ENCODE results near the gene ZFP30.
"Not testable (repeated sequence)": the region's sequence is repeated elsewhere in the genome, so short reads cannot be mapped to it uniquely, and the experiment has no call there.

The ZFP30 gene

DNA sequence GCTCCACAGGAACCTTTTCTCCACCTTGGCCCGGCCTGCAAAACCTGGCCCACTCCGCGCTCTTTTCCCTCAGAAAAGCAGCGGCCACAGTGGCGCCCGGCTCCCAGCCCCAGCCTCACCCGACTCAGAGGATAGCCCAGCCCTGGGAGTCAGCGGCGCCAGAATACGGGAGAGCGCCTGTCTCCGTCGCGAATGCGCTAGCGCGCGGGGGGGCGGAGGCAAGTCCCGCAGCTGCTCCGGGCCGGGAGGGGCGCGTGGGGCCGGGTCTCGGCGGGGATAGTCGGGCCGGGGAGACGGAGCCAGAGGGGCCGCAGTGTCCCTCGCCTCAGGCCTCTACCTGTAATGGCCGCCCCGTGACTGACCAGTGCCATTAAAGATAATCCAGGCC, at the start of gene ZFP30:
TSS of gene ZFP30 (minus strand) at position 165 of the 388 bp plus-strand sequence. CDS start 7,643 bp downstream, outside the sequence.
- Mint-ChIP-seq H3K4me1 (peaks cover 36% of the 10 kb centered on the region), H3K27ac (peak within 1 kb of the TSS; percentile 96), H3K4me3 (peak within 1 kb of the TSS; percentile 98), H3K27me3 (no peaks in the 10 kb centered on the region), H3K9me3 (no peaks in the 10 kb centered on the region), H3K36me3 (peaks cover 11% of the 10 kb centered on the region)

GRCh38 chr19:37699057-37699456, 43.8 kb upstream of the ZFP30 start:
- peaks cover 28% of the 10 kb centered on the region for H3K9me3 Mint-ChIP-seq
- no peak overlapping the region for H3K27ac Mint-ChIP-seq
- H3K4me3 Mint-ChIP-seq, result no peak overlapping the region
- no peaks in the 10 kb centered on the region for H3K4me1 Mint-ChIP-seq
- H3K36me3 Mint-ChIP-seq, result peaks cover 52% of the 10 kb centered on the region
- H3K27me3 Mint-ChIP-seq, result no peaks in the 10 kb centered on the region

GRCh38 chr19:37698216-37698615, 43.0 kb upstream of the ZFP30 start:
- no peaks in the 10 kb centered on the region for H3K27me3 Mint-ChIP-seq
- H3K4me3 Mint-ChIP-seq, result no peak overlapping the region
- peaks cover 49% of the 10 kb centered on the region for H3K36me3 Mint-ChIP-seq
- peaks cover 4% of the 10 kb centered on the region for H3K4me1 Mint-ChIP-seq
- no peak overlapping the region for H3K27ac Mint-ChIP-seq
- H3K9me3 Mint-ChIP-seq, result peaks cover 25% of the 10 kb centered on the region

- H3K4me1 Mint-ChIP-seq, result peaks cover 16% of the 10 kb centered on the region
- peaks cover 14% of the 10 kb centered on the region for H3K9me3 Mint-ChIP-seq
- H3K36me3 Mint-ChIP-seq, result peaks cover 37% of the 10 kb centered on the region
- H3K4me3 Mint-ChIP-seq, result no peak overlapping the region
- H3K27ac Mint-ChIP-seq, result no peak overlapping the region
- no peaks in the 10 kb centered on the region for H3K27me3 Mint-ChIP-seq
Measured at GRCh38 chr19:37695144-37695899, 40.1 kb upstream of the ZFP30 start.

DNA sequence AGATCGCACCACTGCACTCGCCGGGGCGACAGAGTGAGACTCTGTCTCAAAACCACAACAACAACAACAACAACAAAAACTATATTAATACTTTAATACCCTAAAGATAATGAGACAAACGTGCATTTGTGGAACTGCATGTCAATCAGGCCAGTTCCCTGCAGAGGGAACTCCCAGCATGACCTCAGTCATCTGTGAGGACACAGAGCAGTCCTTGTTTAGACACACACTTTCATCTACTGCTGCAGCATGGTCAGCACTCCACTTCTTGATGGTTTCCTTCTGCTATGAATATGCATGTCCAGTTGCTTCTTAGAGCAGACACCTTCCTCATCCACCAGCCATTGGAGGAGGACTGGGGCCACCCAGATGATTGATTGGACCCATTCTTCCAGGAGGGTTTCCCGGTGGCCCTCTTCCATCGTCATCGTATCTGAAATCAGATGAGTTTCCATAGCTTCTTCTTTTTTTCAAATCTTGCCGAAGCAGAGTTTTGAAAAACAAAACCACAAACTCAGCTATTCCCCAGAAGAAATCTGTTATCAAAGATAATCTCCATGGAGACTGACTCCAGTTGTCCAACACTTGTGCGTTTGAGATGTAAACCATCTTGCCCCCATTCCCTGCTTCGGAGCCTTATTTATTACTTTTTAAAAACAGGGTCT, 37.8 kb upstream of the ZFP30 start:
- H3K36me3 Mint-ChIP-seq, result peaks cover 22% of the 10 kb centered on the region
- H3K27ac Mint-ChIP-seq, result no peak overlapping the region

DNA sequence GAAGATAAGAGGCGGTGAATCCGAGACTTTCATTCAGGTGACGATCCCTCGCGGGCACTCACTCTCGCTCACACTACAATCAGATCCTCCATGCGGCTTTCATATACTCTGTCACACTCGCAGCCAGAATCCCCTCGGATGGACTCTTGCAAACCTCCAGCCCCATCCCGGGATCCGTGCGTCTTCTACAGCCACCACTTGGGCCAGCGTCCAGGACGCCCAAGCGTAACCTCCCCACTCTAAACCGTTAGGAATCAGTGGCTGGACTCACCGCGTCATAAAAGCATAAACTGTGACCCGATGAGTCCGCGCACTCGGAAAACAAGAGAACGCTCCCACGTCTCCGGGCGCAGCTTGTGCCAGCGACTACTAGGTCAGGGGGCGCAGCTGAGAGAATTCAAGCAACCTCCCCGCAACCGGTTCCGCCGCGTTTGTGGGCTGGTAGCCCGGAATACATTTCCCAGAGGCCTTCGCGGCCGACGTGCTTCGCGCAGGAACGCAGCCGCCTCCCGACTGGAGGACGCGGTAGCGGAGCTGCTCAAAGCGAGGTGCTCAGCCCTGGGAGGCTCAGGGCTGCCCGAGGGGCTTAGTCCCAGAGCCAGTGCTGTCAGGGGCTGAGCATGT, 36.7 kb upstream of the ZFP30 start:
- peaks cover 21% of the 10 kb centered on the region for H3K36me3 Mint-ChIP-seq
- no peaks in the 10 kb centered on the region for H3K9me3 Mint-ChIP-seq
- peaks cover 16% of the 10 kb centered on the region for H3K4me1 Mint-ChIP-seq
- peak overlapping the region; percentile 99 for H3K4me3 Mint-ChIP-seq
- no peaks in the 10 kb centered on the region for H3K27me3 Mint-ChIP-seq
- H3K27ac Mint-ChIP-seq, result peak overlapping the region; percentile 92

More for the DNA sequence above, 37.8 kb upstream of the ZFP30 start:
- peaks cover 16% of the 10 kb centered on the region for H3K4me1 Mint-ChIP-seq
- H3K27me3 Mint-ChIP-seq, result no peaks in the 10 kb centered on the region
- peaks cover 3% of the 10 kb centered on the region for H3K9me3 Mint-ChIP-seq
- peak overlapping the region; percentile 42 for H3K4me3 Mint-ChIP-seq

DNA sequence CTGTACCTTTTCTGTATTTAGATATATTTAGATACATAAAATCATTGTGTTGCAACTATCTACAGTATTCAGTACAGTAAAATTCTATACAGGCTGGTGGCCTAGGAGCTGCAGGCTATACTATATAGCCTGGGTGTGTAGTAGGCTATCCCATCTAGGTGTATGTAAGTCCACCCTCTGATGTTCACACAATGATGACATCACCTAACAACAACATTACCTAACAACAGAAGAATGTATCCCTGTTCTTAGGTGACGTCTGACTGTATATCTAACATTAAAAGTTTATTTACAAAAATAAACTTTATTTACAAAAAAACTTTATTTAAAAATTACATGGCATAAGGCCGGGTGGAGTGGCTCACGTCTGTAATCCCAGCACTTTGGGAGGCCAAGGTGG, 28.3 kb upstream of the ZFP30 start:
- no peaks in the 10 kb centered on the region for H3K27me3 Mint-ChIP-seq

GRCh38 chr19:37669450-37669914, 14.2 kb upstream of the ZFP30 start:
- H3K4me3 Mint-ChIP-seq, result no peak overlapping the region
- peaks cover 30% of the 10 kb centered on the region for H3K36me3 Mint-ChIP-seq
- no peaks in the 10 kb centered on the region for H3K4me1 Mint-ChIP-seq
- peaks cover 5% of the 10 kb centered on the region for H3K9me3 Mint-ChIP-seq
- H3K27ac Mint-ChIP-seq, result no peak overlapping the region
- H3K27me3 Mint-ChIP-seq, result no peaks in the 10 kb centered on the region

More for the DNA sequence above, 28.3 kb upstream of the ZFP30 start:
- Mint-ChIP-seq H3K27ac (no peak overlapping the region), H3K36me3 (peaks cover 39% of the 10 kb centered on the region), H3K4me3 (no peak overlapping the region), H3K9me3 (peaks cover 6% of the 10 kb centered on the region), H3K4me1 (no peaks in the 10 kb centered on the region)

DNA sequence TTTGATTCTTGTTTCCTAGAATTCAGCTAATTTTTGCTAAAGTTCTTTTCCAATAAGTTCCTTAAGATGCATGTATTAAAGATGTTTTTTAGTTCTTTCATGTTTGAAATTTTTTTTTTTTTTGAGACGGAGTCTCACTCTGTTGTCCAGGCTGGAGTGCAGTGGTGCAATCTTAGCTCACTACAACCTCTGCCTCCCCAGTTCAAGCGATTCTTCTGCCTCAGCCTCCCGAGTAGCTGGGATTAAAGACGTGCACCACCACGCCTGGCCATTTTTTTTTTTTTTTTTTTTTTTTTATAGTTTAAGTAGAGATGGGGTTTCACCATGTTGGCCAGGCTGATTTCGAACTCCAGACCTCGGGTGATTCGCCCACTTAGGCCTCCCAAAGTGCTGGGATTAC, 1.9 kb upstream of the ZFP30 start:
- Mint-ChIP-seq H3K4me1 (peaks cover 36% of the 10 kb centered on the region), H3K36me3 (peaks cover 11% of the 10 kb centered on the region), H3K4me3 (peak overlapping the region; percentile 98)
- not testable (repeated sequence) for H3K27ac Mint-ChIP-seq, H3K27me3 Mint-ChIP-seq, H3K9me3 Mint-ChIP-seq

GRCh38 chr19:37655689-37656371, 565 bp upstream of the ZFP30 start:
- H3K4me1 Mint-ChIP-seq, result peaks cover 36% of the 10 kb centered on the region

GRCh38 chr19:37654629-37655300, 500 bp downstream of the ZFP30 start:
- H3K4me3 Mint-ChIP-seq, result peak overlapping the region; percentile 98
- no peaks in the 10 kb centered on the region for H3K9me3 Mint-ChIP-seq
- peaks cover 36% of the 10 kb centered on the region for H3K4me1 Mint-ChIP-seq
- H3K27me3 Mint-ChIP-seq, result no peaks in the 10 kb centered on the region
- peaks cover 14% of the 10 kb centered on the region for H3K36me3 Mint-ChIP-seq
- H3K27ac Mint-ChIP-seq, result peak overlapping the region; percentile 89

More at GRCh38 chr19:37655689-37656371, 565 bp upstream of the ZFP30 start:
- Mint-ChIP-seq H3K36me3 (peaks cover 11% of the 10 kb centered on the region), H3K9me3 (no peaks in the 10 kb centered on the region), H3K27ac (peak overlapping the region; percentile 96), H3K4me3 (peak overlapping the region; percentile 98), H3K27me3 (no peaks in the 10 kb centered on the region)

GRCh38 chr19:37654118-37654517, 1.1 kb downstream of the ZFP30 start:
- peak overlapping the region; percentile 89 for H3K27ac Mint-ChIP-seq
- H3K4me3 Mint-ChIP-seq, result peak overlapping the region; percentile 98
- H3K4me1 Mint-ChIP-seq, result peaks cover 36% of the 10 kb centered on the region
- peaks cover 17% of the 10 kb centered on the region for H3K36me3 Mint-ChIP-seq
- H3K9me3 Mint-ChIP-seq, result no peaks in the 10 kb centered on the region
- no peaks in the 10 kb centered on the region for H3K27me3 Mint-ChIP-seq

- H3K27ac Mint-ChIP-seq, result no peak overlapping the region
Measured at GRCh38 chr19:37635076-37636056, 19.9 kb downstream of the ZFP30 start.

DNA sequence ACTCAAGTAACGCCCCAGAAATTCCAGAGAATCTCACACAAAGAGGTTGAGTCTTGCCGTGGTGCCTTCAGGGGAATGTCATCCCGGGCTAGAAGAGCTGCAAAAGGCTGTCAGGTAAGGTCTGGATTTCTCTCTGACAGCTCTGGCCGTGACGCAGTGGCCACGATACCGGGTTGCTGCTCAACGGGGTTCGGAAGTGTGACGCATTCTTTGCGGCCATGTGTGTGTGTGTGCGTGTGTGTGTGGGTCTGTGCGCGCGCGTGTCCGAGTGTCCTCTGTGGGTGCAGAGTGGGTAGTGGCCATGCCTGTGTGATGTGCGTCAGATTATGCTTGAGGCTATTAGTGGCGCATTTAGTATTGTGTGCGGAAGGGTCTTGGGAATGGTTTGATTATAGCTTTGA, 60.3 kb downstream of the ZFP30 start:
- peak overlapping the region; percentile 98 for H3K27ac Mint-ChIP-seq

More at GRCh38 chr19:37635076-37636056, 19.9 kb downstream of the ZFP30 start:
- H3K4me1 Mint-ChIP-seq, result no peaks in the 10 kb centered on the region
- H3K4me3 Mint-ChIP-seq, result no peak overlapping the region
- H3K9me3 Mint-ChIP-seq, result peaks cover 22% of the 10 kb centered on the region
- no peaks in the 10 kb centered on the region for H3K27me3 Mint-ChIP-seq
- peaks cover 50% of the 10 kb centered on the region for H3K36me3 Mint-ChIP-seq

More for the DNA sequence above, 60.3 kb downstream of the ZFP30 start:
- Mint-ChIP-seq H3K4me3 (peak overlapping the region; percentile 96), H3K9me3 (peaks cover 19% of the 10 kb centered on the region), H3K36me3 (peaks cover 36% of the 10 kb centered on the region), H3K27me3 (no peaks in the 10 kb centered on the region), H3K4me1 (peaks cover 34% of the 10 kb centered on the region)
